AG04449 (cell line): ENCODE results near the gene DAAM2.

Source experiments
- CTCF ChIA-PET: fragments of 350-600 bp; formaldehyde crosslinking; extraction: SDS; loops from one replicate; lab custom pipeline; 2021; ENCODE audit warnings: antibody characterized with exemption; lab: Yijun Ruan, JAX
- POLR2A ChIA-PET: fragments of 400-600, 350-600 bp; formaldehyde crosslinking; extraction: SDS; loops from one replicate; lab custom pipeline; 2020; ENCODE audit warnings: antibody characterized with exemption, inconsistent platforms; lab: Yijun Ruan, JAX
- DNase-seq: peaks from one replicate; pipeline ENCODE4 v3.0.0-alpha.2; 2010; ENCODE audit warnings: low read depth, low spot score
- H3K4me3 ChIP-seq: 2 replicates; pipeline ENCODE4 v1.5.1; 2011; ENCODE audit warnings: low read depth, mild to moderate bottlenecking, control low read depth, low read length
- CTCF ChIP-seq: IDR thresholded peaks from one replicate; pipeline ENCODE4 v1.5.1; 2011; ENCODE audit warnings: mild to moderate bottlenecking, moderate library complexity, low read length, control low read depth, inconsistent platforms; ENCODE audit not compliant: insufficient read depth; ENCODE audit errors: missing control alignments

DAAM2 gene

GRCh38 chr6:39791850-39792539 lies at the start of gene DAAM2:
Gene DAAM2 (plus strand): TSS chr6:39792376. CDS start chr6:39856303, 63,927 bp downstream.
- DNase-seq = no peak

GRCh38 chr6:39746795-39747194 lies 45.4 kb upstream of the DAAM2 start:
- CTCF ChIA-PET = no interaction called here
- POLR2A ChIA-PET = no interaction called here
- no peak overlapping the region for H3K4me3 ChIP-seq
- no peak for TF ChIP-seq CTCF
- DNase-seq = no peak

More at GRCh38 chr6:39791850-39792539, at the start of gene DAAM2:
- H3K4me3 ChIP-seq = peak within 1 kb of the TSS; percentile 69
- ChIA-PET CTCF (interaction anchor here (0.6 to 1.8 kb wide), 10 partner anchors 8 to 502 kb away, joined by 3 to 9 read pairs (median 3); no protein-coding TSS in a partner anchor), POLR2A (interaction anchor here (0.7 to 1.4 kb wide), 3 partner anchors 44 to 93 kb away, joined by 3 to 5 read pairs (median 4); no protein-coding TSS in a partner anchor)
- no peak for TF ChIP-seq CTCF

GRCh38 chr6:39752835-39753724 lies 39.1 kb upstream of the DAAM2 start:
- no peak overlapping the region for H3K4me3 ChIP-seq
- ChIA-PET CTCF (interaction anchor here (0.7 kb wide), 1 partner anchor 355 kb away, joined by 3 read pairs; no protein-coding TSS in a partner anchor), POLR2A (no interaction called here)
- no peak for DNase-seq
- TF ChIP-seq CTCF = no peak

- ChIA-PET POLR2A (no interaction called here), CTCF (no interaction called here)
- DNase-seq = no peak
These were observed 38.5 kb upstream of the DAAM2 start for GRCh38 chr6:39753725-39754045.

GRCh38 chr6:39754514-39755115 lies 37.6 kb upstream of the DAAM2 start:
- H3K4me3 ChIP-seq = no peak overlapping the region
- CTCF ChIA-PET = no interaction called here
- no peak for TF ChIP-seq CTCF
- no peak for DNase-seq
- POLR2A ChIA-PET = no interaction called here

More at GRCh38 chr6:39753725-39754045, 38.5 kb upstream of the DAAM2 start:
- no peak for TF ChIP-seq CTCF
- H3K4me3 ChIP-seq = no peak overlapping the region
